HL-60 (cell line): Measurements from ENCODE around the gene NUDT8.

ENCODE experiments used
- DNase-seq, 2 experiments: peaks; one replicate each; pipeline ENCODE4 v3.0.0-alpha.2; 2010 to 2020; ENCODE audit warnings: low read depth in 1 of 2, low spot score in 1 of 2
- H3K27ac ChIP-seq: fragments of 250-450 bp; sonication (Bioruptor Pico); replicated peaks from 2 replicates; pipeline ENCODE4 v1.5.1; 2020; ENCODE audit warnings: mild to moderate bottlenecking, moderate library complexity
- H3K27me3 ChIP-seq: fragments of 250-450 bp; sonication (Bioruptor Pico); 2 replicates; pipeline ENCODE4 v1.5.1; 2021; ENCODE audit warnings: mild to moderate bottlenecking, moderate library complexity; ENCODE audit not compliant: insufficient read depth, poor library complexity, severe bottlenecking
- H3K4me3 ChIP-seq: replicated peaks from 2 replicates; pipeline ENCODE4 v1.5.1; 2011; ENCODE audit warnings: mild to moderate bottlenecking, control low read depth, low read length; ENCODE audit not compliant: insufficient read depth
- GABPA ChIP-seq: IDR thresholded peaks from 2 replicates; pipeline ENCODE4 v1.6.1; 2012; ENCODE audit warnings: low read depth
- POLR2AphosphoS5 ChIP-seq: IDR thresholded peaks from 2 replicates; pipeline ENCODE4 v1.6.1; 2012; ENCODE audit warnings: low read depth
- REST ChIP-seq: IDR thresholded peaks from 2 replicates; pipeline ENCODE4 v1.6.1; 2012; ENCODE audit warnings: low read depth; ENCODE audit not compliant: insufficient replicate concordance
- SPI1 ChIP-seq: IDR thresholded peaks from 2 replicates; pipeline ENCODE4 v1.6.1; 2012; ENCODE audit warnings: low read depth, mild to moderate bottlenecking, borderline replicate concordance
- TF ChIP-seq, protein P1 (sequence below): IDR thresholded peaks from one replicate; pipeline ENCODE4 v1.5.1; 2011; ENCODE audit warnings: low read length, control low read depth, inconsistent platforms; ENCODE audit not compliant: insufficient read depth

NUDT8 gene

DNA sequence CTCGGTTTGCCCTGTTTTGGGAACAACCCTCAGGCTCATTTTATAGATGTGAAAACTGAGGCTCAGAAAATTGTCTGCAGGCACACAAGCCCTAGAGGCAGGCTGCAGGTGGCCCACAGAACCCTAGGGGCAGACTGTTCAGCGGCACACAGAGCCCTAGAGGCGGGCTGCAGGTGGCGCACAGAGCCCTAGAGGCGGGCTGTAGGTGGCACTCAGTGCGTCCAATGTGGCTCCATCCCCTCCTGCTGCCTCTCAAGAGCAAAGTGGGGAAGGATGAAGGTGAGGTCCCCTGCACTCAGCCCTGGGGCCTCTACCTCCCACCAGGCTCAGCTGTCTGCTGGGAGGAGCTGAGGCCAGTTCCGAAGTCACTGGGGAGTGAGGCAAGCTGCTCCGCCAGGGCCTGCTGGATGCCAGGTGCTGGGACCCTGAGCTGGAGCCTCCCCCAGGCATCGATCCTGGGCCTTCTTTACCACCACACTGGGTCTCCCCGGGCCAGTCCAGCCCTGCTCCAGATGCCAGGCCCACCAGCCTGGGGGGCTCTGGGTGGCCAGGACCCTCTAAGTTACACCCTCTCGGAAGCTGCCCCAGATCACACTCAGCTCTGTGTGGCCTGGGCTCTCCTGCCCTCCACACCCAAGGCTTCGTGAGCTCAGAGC, 18.5 kb upstream of the NUDT8 start:
- no peak overlapping the region; the same call in 1 of the 2 replicates for H3K27ac ChIP-seq
- DNase-seq, result peak; percentile 44 to 51
- H3K27me3 ChIP-seq, result no peaks in the 10 kb centered on the region
- H3K4me3 ChIP-seq, result no peak overlapping the region
- TF ChIP-seq, protein P1, sequence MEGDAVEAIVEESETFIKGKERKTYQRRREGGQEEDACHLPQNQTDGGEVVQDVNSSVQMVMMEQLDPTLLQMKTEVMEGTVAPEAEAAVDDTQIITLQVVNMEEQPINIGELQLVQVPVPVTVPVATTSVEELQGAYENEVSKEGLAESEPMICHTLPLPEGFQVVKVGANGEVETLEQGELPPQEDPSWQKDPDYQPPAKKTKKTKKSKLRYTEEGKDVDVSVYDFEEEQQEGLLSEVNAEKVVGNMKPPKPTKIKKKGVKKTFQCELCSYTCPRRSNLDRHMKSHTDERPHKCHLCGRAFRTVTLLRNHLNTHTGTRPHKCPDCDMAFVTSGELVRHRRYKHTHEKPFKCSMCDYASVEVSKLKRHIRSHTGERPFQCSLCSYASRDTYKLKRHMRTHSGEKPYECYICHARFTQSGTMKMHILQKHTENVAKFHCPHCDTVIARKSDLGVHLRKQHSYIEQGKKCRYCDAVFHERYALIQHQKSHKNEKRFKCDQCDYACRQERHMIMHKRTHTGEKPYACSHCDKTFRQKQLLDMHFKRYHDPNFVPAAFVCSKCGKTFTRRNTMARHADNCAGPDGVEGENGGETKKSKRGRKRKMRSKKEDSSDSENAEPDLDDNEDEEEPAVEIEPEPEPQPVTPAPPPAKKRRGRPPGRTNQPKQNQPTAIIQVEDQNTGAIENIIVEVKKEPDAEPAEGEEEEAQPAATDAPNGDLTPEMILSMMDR, result peak; percentile 33
- no peak for TF ChIP-seq SPI1

- no peak for DNase-seq
- no peak overlapping the region for H3K4me3 ChIP-seq
- no peak for TF ChIP-seq REST
- no peak for TF ChIP-seq GABPA
- no peak for TF ChIP-seq POLR2AphosphoS5
- TF ChIP-seq, protein P1, result no peak
- TF ChIP-seq SPI1, result no peak
- H3K27me3 ChIP-seq, result no peaks in the 10 kb centered on the region
- peak overlapping the region; percentile 31; the same call in 1 of the 2 replicates for H3K27ac ChIP-seq
These were observed 17.7 kb upstream of the NUDT8 start for GRCh38 chr11:67647471-67647870.

- no peaks in the 10 kb centered on the region for H3K27me3 ChIP-seq
- H3K4me3 ChIP-seq, result no peak overlapping the region
- TF ChIP-seq GABPA (no peak; the same call in 1 of the 2 replicates), POLR2AphosphoS5 (peak; percentile 89), SPI1 (peak; percentile 38; the same call in 1 of the 2 replicates)
- peak overlapping the region; percentile 46 for H3K27ac ChIP-seq
- peak; percentile 91 to 94 for DNase-seq
These were observed 17.0 kb upstream of the NUDT8 start for GRCh38 chr11:67646535-67647336.

- no peak for DNase-seq
- H3K27ac ChIP-seq, result peak overlapping the region; percentile 46
- no peaks in the 10 kb centered on the region for H3K27me3 ChIP-seq
- TF ChIP-seq, protein P1, result no peak
- TF ChIP-seq POLR2AphosphoS5 (no peak), SPI1 (no peak), REST (no peak), GABPA (no peak)
- no peak overlapping the region for H3K4me3 ChIP-seq
These were observed 16.1 kb upstream of the NUDT8 start for GRCh38 chr11:67645521-67646461.
